ENCODE results near the gene TMEM209.

TMEM209 gene

GRCh38 chr7:130145424-130146100 is 59.6 kb downstream of the TMEM209 start:
- POLR2A ChIA-PET, result no interaction called here
- no peak for TF ChIP-seq CTCF (IDR thresholded peaks at IDR 0.05; ENCODE audit: control extremely low read depth, extremely low read depth, low read depth, missing control alignments)
- no peak for DNase-seq (ENCODE audit: extremely low spot score)
- CTCF ChIA-PET, result interaction anchor here (1.0 to 1.9 kb wide), 2 partner anchors 34 to 612 kb away, joined by 3 to 5 read pairs; no protein-coding TSS in a partner anchor

GRCh38 chr7:130144312-130145171 is 60.7 kb downstream of the TMEM209 start:
- DNase-seq (ENCODE audit: extremely low spot score), result no peak
- POLR2A ChIA-PET, result no interaction called here
- no peak for TF ChIP-seq CTCF (IDR thresholded peaks at IDR 0.05; ENCODE audit: control extremely low read depth, extremely low read depth, low read depth, missing control alignments)
- CTCF ChIA-PET, result interaction anchor here (1.9 kb wide), 1 partner anchor 33 kb away, joined by 5 read pairs; no protein-coding TSS in a partner anchor

- no peak for TF ChIP-seq CTCF (IDR thresholded peaks at IDR 0.05; ENCODE audit: control extremely low read depth, extremely low read depth, low read depth, missing control alignments)
- CTCF ChIA-PET, result interaction anchor here (1.9 kb wide), 1 partner anchor 33 kb away, joined by 5 read pairs; no protein-coding TSS in a partner anchor
- POLR2A ChIA-PET, result no interaction called here
- DNase-seq (ENCODE audit: extremely low spot score), result no peak
Measured at GRCh38 chr7:130143986-130144311, 61.3 kb downstream of the TMEM209 start.

- CTCF ChIA-PET, result no interaction called here
- no peak for TF ChIP-seq CTCF (IDR thresholded peaks at IDR 0.05; ENCODE audit: control extremely low read depth, extremely low read depth, low read depth, missing control alignments)
- POLR2A ChIA-PET, result no interaction called here
Measured at GRCh38 chr7:130143334-130143732, 61.9 kb downstream of the TMEM209 start.

GRCh38 chr7:130142654-130143333 is 62.4 kb downstream of the TMEM209 start:
- TF ChIP-seq CTCF (IDR thresholded peaks at IDR 0.05; ENCODE audit: control extremely low read depth, extremely low read depth, low read depth, missing control alignments), result no peak
- CTCF ChIA-PET, result interaction anchor here (1.9 kb wide), 1 partner anchor 71 kb away, joined by 6 read pairs; no protein-coding TSS in a partner anchor
- POLR2A ChIA-PET, result no interaction called here
- no peak for DNase-seq (ENCODE audit: extremely low spot score)

More at GRCh38 chr7:130143334-130143732, 61.9 kb downstream of the TMEM209 start:
- no peak for DNase-seq (ENCODE audit: extremely low spot score)
